Activated CD4-positive, CD25-positive, alpha-beta regulatory T cell treated with anti-CD3 and anti-CD28 coated beads, Interleukin-2, amount 50 U/mL, for 72 hours (primary cell): ENCODE data around the gene WDR33.

Source experiments
- DNase-seq: peaks from one replicate; pipeline ENCODE4 v3.0.0; 2021

The WDR33 gene

GRCh38 chr2:127653421-127654083, 157.4 kb downstream of the WDR33 start:
- DNase-seq, result no peak

- DNase-seq, result no peak
These were observed 158.1 kb downstream of the WDR33 start for GRCh38 chr2:127652786-127653357.

GRCh38 chr2:127651971-127652550, 158.9 kb downstream of the WDR33 start:
- no peak for DNase-seq

- DNase-seq, result no peak
These were observed 159.6 kb downstream of the WDR33 start for GRCh38 chr2:127651381-127651809.
